HG03139 (cell line): Measurements from ENCODE around the gene COL28A1.
"Not testable (repeated sequence)": the region's sequence is repeated elsewhere in the genome, so short reads cannot be mapped to it uniquely, and the experiment has no call there.

ENCODE experiments used
- ATAC-seq: cut with Tn5 transposase; IDR thresholded peaks from one replicate; pipeline ENCODE4 v1.9.1; 2021; ENCODE audit not compliant: unreplicated experiment

COL28A1 gene

DNA sequence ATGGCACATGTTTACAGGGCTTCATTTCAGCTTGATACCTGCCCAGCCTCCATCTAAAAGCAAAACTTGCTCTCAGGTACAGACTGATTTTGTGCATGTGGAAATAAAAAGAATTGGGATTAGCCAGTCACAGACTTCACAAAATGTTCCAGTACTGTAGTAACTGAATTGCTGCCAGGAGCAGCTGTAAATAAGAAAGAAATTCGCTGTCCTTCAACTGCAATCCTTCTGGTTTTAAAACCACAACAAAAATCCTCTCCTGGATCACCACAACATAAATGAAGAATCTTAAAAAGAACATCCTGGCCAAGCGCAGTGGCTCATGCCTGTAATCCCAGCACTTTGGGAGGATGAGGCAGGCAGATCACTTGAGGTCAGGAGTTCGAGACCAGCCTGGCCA, 27.1 kb upstream of the COL28A1 start:
- ATAC-seq: no peak

DNA sequence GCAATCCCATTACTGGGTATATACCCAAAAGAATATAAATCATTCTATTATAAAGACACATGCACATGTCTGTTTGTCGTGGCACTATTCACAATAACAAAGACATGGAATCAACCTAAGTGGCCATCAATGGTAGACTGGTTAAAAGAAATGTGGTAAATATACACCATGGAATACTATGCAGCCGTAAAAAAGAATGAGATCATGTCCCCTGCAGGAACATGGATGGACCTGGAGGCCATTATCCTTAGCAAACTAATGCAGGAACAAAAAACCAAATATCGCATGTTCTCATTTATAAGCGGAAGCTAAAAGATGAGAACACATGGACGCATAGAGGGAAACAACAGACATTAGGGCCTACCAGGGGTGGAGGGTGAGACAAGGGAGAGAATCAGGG, 25.9 kb upstream of the COL28A1 start:
- ATAC-seq: not testable (repeated sequence)

DNA sequence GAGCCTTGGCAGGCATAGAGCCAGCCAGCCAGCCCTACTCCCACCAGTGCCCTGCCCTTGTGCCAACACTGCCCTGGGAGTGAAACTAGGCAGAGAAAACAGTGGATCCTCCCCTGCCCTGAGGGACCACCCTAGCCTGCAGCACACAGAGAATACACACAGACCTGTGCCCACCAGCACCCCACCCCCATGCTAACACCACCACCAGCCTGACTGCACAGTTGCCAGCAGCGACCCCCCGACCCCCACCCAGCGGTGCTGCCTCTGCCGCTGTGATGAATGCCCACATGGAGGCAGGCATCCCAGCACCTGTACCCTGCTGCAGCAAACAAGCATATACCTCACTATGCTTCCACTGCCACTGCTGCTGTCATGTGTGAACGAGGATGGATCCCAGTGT, 21.6 kb upstream of the COL28A1 start:
- no peak for ATAC-seq

DNA sequence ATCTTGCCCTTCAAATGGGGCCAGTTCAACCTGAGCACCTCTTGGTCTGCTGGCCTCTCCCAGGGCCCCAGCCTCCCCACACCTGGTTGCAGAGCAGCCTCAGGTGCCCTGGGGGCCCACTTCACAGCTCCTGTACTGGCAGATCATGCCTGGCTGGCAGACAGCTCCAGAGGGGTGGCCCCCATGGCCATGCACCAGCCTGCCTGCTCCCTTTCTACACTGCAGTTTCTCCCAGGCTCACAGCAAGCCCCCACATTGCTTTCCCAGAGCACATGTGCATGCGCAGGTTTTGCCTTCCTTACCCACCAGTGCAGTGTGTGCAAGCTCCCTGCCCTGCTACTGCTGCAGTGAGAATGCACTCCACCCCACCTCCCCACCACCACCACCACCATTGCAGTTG, 21.2 kb upstream of the COL28A1 start:
- no peak for ATAC-seq

DNA sequence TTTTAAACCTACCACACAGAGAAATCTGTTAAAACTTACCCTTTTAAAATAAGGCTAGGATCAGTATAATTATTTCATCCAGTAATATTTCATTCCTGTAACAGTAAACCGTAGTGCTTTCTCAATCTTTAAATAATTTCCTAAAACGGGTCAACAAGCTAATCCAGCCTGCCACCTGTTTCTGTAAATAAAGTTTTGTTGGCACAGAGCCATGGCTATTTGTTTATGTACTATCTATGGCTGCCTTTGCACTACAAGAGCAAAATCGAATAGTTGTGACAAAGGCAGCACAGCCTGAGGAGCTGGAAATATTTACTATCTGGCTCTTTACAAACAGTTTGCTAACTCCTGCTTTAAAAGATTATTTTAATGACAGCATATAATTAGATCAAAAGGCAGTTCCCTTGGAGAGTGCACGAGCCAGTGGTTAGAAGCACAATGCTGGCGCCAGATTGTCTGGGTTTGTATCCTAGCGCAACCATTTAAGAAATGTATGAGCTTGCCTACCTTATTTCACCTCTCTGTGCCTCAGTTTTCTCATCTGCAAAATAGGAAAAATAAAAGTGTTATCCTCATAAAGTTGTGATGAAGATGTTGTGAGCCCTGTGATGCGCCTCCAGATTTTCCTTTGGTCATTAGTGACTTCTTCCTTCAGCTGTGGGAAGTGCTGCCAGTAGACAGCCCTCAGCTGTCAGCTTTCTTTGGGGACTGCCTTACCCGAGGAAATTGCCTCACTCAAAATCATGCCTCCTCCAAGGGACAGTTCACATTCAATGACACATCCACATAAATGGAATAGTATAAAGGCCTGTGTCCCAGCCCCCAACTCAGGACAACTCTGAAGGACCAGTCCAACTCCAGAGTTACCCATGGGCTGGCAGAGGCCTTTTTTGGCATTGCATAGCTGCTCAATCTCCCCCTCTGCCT, 19.2 kb upstream of the COL28A1 start:
- ATAC-seq: no peak

DNA sequence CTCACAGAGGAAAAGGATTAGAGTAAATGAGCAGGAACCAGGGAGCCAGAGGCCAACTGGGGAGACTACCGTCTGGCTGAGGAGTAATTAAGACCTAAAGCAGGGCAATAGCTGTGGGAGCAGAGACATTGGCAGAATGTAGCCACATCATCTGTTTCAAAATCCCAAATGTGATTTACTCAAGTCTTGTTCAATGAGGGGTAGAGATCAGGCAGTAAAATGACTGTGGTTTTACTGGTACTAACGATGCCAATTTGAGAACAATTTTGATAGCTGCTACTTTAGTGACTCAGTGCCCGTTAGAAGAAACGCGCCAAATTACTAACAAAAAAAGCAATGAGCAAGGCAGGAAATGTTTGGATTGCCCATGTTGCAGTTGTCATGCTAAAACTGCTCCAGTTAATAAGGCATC, 18.4 kb upstream of the COL28A1 start:
- ATAC-seq: no peak

DNA sequence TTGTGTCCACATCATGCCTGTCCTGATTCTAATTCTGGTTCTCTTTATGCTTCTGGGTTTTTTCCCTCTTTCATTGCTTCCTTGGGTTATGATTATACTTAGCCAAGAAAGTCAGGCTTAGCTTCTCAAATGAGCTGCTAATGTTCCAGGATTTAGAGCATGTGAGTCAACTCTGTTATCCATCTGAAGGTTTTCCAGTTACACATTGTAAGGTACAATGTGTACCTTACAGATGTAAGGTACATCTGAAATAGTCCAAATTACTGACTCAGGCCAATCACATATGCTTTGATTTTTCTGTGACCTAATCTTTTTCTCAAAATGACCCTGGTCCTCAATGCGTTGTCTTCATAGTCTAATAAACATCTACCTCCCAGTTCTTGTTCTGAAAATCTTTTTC, 17.7 kb upstream of the COL28A1 start:
- ATAC-seq: no peak

DNA sequence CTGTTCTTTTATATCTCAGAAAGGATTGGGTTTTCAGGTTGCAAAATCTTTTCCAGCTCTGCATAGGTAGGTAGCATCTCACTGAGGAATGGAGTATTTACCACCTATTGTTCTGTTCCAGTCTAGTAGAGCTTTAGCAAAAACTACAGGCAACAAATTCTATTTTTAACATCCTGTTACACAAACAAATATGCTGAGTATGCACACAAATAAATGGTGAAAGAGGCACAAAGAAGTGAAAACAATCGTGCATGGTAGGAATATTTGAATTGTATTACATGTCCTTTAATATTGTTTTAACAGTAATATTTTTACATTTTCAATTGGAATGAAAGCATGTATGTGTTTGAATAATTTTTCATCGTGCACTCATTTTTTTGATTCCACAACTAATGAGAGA, 16.5 kb upstream of the COL28A1 start:
- no peak for ATAC-seq

DNA sequence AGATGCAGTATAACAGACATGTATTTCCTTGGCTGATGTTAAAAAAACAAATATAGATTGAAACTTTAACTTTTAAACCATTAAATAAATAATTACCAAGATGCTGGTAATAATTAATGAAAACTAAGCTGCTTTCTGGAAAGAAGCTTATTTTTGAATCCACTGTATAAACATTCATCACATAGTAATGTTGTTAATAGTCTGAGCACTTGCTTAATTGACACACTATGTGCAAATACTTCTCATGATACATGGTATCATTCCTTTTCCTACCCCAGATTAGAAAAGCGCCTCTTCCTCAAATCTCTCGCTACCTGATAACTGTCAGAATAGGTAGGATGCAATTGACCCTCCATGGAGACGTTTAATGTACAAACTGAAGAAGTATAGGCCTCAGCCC, 15.0 kb upstream of the COL28A1 start:
- ATAC-seq: no peak

DNA sequence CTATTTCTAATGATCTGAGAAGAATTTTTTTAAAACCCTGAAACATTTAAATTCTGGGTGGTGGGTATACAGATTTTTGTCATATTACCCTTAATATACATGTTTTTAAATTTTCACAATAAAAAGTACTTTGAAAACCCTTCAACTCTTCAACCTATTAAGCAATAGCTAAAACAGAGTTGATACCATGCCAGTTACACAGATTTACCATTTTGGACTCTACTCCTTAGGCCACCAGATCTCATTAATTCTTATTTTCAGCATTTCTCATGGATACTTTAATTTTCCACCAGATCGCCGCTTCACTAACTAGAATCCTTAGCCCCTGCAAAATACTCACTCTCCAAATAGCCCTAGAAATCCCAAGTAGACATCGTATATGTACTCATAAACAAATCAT, 12.7 kb upstream of the COL28A1 start:
- ATAC-seq: no peak

DNA sequence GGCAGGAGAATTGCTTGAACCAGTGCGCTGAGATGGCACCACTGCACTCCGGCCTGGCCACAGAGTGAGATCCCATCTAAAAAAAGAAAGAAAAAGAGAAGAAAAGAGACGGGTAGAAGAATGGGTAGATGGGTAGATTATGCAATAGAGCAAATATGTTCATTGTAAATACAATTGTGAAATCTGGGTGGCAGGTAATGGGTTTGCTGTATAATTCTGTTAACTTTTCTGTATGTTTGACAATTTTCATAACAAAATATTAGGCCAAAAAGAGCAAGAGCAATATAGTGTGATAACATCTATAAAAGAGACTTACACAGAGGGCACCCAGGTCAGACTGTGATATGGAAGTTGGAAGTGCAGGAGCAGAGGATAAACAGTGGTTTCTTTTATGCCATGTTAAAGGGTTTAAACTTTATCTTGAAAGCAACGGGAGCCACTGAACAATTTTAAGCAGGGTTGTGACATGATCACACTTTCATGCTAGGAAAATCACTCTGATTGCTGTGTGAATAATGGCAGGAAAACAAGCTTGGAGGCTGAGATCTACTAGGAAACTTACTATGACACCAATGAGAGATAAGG, 6.7 kb upstream of the COL28A1 start:
- ATAC-seq: no peak

DNA sequence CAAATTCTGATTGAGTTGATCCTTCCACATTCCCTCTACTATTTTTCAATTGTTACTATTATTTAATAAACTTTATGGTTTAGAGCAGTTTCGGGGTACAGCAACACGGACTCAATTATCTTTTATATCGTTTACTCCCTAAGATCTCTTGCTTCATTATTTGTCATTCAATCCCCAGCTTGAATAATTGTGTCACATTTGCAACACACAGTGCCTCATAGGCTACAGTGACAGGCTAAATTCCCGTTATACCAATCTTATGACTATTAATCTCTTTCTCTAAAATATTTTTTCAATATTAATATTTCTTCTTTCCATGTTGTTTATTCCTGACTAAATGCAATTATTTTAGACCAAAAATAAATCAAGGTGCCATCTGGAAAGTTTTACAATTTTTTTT, 4.0 kb upstream of the COL28A1 start:
- no peak for ATAC-seq

DNA sequence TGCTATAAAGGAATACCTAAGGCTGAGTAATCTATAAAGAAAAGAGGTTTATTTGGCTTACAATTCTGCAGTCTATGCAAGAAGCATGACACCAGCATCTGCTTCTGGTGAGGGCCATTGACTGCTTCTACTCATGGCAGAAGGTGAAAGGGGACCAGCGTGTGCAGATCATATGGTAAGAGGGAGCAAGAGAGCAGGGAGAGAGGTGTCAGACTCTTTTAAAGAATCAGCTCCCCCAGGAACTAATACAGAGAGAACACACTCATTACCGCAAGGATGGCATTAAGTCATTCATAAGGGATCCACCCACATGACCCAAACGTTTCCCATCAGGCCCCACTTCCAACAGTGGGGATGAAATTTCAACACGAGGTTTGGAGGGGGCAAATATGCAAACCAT, 3.5 kb upstream of the COL28A1 start:
- no peak for ATAC-seq

DNA sequence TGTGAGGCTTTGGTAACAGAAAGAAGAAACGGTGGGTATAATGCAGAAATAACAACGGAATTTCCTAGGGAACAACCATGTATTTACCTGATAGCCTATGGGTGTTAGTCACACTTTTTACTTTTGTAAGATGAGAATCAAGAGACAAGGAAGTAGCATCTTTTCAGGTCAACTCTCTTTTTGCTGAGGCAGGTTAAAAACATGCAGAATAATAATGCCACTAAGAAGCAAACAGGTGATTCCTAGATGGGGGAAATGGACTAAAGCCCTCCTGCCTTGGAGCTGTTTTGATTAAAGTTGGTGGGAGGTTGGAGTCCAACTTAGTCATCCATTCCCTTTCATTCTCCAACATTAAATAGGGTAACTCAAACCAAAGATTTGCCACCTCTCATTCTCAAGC, 2.0 kb upstream of the COL28A1 start:
- no peak for ATAC-seq

DNA sequence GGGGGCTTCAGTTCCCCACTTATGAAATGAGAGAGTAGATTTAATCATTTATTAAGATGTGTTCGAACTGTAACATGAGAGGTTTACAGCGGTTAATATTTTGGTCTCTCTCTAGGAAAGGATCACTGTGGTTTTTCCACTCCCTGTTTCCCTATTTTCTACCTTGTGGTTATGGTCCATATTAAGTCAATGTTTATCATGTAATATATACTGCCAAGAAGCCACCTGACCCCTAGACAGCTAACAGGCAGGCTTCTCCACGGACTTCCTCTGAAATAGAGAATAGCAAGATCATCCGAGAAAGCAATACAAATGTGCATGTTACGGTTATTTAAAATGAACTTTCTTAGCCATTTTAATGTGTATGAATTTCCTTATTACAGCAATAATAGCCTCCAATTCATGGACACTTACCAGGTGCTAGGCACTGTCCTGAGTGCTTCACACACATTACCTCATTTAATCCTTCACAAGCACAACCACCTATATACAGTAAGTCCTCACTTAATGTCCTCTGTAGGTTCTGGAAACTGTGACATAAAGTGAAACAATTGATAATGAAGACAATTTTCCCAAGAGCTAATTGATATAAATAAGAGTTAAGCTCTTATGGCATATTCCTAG, 835 bp upstream of the COL28A1 start:
- no peak for ATAC-seq

DNA sequence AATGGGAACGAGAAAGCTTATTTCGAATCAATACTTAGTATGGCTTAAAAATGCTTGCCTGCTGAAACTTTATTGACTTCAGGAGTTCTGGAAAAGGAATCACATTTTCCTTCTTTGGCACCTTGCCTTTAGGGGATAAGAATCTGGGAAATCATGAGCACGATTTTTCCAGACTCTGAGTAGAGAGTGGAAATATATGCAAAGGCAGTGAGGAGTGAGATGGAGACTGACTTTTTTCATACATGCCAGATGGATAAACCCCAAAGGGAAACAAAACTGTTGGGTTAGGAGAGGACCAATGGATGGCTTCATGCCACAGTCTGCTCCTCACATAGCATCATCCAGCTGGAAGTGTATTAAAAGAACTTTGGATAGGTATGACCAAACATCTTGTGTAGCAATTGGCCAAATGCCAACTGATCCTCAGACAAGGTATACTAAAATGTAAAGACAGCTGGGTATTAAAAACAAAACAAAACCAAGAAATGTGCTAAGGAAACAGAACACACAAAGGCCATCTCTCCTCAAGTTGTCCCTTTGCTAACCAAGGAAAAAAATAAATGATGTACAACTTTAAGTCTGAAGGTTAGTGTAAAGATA, 1.7 kb downstream of the COL28A1 start:
- ATAC-seq: no peak

DNA sequence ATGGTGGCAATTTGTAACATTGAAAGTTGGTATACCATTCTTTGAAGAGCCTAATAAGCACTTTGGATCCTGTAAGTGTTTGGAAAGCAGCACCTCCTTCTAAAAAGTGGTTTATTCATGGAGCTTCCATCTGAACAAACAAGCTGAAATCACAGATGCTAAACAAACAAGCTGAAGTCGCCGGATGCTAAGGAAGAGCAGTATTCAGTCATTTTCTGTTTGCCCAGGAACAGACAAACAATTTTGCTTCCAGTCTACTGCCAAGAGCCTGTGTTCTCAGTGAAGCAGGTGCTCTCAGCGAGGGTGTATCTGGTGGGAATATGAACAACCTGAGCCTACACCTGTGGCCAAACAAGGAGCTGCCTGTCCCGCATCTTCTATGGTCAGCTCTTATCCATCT, 6.3 kb downstream of the COL28A1 start:
- no peak for ATAC-seq

DNA sequence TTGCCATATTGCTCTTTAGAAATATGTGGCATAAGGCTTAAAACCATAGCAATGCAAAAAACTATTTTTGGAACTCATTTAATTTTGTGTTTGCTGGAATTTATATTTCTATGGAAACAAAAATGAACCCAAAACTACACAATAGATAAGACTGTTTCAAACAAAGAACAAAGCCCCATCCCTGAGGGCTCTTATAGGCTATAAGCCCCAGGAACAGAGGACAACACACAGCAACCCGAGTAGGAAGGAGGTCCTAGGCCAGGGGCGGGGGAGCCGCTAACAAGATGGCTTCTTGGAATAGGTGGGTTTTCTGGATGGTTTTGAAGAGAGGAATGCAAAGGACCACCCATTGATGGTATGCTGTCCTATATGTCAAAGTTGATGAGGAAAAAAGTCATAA, 8.6 kb downstream of the COL28A1 start:
- no peak for ATAC-seq

DNA sequence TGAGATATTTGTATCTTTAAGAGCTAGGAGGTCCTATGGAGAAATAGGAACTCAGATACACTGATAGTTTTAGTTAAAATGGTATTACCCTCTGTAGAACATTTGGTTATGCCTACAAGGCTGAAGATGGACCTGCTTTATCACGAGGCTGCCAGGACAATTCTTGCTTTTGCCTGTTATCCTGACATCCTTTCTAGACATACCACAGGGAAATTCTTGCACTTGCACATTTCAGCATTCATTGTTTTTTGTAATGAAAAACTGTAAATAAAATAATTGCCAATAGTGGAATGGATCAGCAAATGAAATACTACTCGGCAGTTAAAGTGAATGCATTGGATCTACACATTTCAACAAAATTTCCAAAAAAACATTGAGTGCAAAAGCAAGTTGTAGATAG, 9.7 kb downstream of the COL28A1 start:
- no peak for ATAC-seq

DNA sequence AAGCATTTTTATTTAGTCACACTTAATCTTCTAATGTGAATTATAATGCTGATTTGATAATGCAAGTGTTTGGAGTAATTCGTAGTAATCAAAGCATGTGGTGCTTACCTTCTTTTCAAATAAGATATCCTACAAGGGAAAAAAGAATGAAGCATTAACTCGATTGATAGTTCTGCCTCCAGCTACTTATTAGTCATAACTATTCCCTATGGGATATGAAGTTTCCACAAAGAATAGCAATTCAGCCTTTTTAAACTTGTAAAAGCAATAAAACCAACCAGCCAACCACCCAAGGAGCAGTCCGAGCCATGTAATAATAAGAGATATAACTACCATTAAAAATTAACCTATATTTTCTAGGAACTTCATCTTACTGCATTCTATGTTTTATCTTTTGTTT, 11.6 kb downstream of the COL28A1 start:
- ATAC-seq: no peak

DNA sequence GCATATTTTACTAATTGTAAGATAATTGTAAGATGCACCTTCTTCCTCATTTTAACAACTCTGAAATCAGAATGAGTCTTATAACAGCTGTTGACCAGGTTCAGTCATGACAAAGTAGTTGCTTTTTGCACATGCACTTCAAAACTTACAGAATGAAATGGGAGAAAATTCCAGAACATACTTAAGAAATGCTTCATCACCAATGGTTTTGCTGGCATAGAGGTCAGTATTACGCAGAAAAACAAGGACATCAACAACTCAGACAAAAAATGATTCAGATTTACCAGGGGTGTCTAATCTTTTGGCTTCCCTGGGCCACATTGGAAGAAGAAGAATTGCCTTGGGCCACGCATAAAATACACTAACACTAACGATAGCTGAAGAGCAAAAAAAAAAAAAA, 13.3 kb downstream of the COL28A1 start:
- no peak for ATAC-seq

DNA sequence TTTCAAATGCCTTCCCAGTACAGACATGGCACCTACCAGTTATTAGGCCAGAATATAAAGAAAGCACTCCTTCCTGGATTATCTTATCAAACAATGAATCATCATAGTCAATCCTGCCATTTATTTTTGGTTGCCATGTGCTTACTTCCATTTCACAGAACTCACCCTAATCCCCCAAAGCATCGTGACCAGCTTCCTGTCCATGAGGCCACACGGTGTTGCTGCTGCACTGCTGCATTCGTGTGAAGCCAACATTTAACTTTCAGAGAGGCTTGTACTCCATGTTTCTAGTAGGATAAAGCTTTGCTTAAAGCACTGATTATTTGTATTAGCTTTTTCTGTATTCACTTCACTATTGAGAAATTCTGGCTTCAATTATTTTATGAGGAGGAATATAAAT, 14.4 kb downstream of the COL28A1 start:
- no peak for ATAC-seq
